ENCODE data around the gene FAU. TPM values are rescaled to one million over a fixed set of nuclear protein-coding genes. Genes with fewer than 3 reads are reported as not detected.
A peak's percentile ranks its signal among the peaks of the same experiment; 100 is the strongest.

The FAU gene
- polyA plus RNA-seq, 1 of the 3 experiments (the other 2 are of a cell fraction) = 1,210 TPM

DNA sequence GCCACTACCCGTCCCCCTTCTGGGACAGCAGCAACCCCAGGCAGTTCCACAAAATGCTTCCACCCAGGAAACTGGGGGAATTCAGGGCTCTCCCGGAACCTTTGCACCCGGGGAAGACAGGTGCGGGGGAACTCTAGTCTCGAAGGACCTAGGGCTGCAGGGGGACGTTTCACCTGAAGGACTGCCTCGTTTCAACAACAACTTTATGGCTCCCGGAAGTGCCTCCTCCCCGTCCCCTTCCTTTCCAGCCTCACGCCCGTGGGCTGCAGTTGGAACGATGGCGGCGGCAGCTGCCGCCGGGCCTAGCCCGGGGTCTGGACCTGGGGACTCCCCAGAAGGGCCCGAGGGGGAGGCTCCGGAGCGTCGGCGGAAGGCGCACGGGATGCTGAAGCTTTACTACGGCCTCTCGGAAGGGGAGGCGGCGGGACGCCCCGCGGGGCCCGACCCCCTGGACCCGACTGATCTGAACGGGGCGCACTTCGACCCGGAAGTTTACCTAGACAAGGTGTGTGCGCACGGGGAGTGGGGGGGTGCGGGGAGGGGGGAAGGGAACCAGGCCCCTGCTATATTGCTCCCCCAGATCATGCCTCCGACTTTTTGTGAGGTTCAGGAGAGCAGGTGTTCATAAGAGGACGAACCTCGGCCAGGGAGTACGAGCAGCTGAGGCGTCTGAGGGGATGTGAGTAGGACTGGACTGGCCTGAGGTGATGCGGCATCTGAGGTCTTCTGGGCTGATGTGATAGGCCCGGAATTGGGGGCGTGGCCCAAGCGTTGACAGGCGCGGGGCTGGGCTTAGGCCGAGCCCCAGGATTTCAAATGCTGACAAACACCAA, 25.7 kb downstream of the FAU start, which contains the start of gene VPS51:
TSS of gene VPS51 (plus strand) at position 241 of the 833 bp plus-strand sequence. CDS start at position 278, 37 bp downstream.
- peak; percentile 93 for DNase-seq
- H3K27me3 ChIP-seq (ENCODE audit: insufficient read depth) = no peaks in the 10 kb centered on the region
- H2AFZ ChIP-seq (ENCODE audit: low read depth) = peak within 1 kb of the TSS; percentile 98; the same call in 1 of the 2 replicates
- 2% methylated on average over 16 of the region's 52 CpGs for WGBS (ENCODE audit: low lambda C conversion rate)
- no peaks in the 10 kb centered on the region for H3K9me2 ChIP-seq
- no peaks in the 10 kb centered on the region for H4K20me1 ChIP-seq (ENCODE audit: insufficient read depth)
- peaks cover 20% of the 10 kb centered on the region for H3F3A ChIP-seq (replicated peaks; ENCODE audit: insufficient read depth)
- H3K9me3 ChIP-seq = no peaks in the 10 kb centered on the region
- H3K79me2 ChIP-seq (ENCODE audit: insufficient read depth) = peaks cover 45% of the 10 kb centered on the region
- H3K9ac ChIP-seq = peak within 1 kb of the TSS; percentile 86
- H3K27ac ChIP-seq (ENCODE audit: low read depth in 2 of 2, low read length in 1 of 2) = peak within 1 kb of the TSS; percentile 71 to 74; a peak in 3 of 4 replicates
- H3K4me1 ChIP-seq (ENCODE audit: control insufficient read depth in 1 of 2, insufficient read depth in 2 of 2, low read depth in 1 of 2, low read length in 1 of 2) = peaks cover 0 to 10% of the 10 kb centered on the region in 2 experiments; a peak in 1 of 4 replicates
- H3K4me3 ChIP-seq (ENCODE audit: low read depth in 2 of 2, low read length in 1 of 2) = peak within 1 kb of the TSS; percentile 57 to 77
- POLR2A ChIA-PET = interaction anchor here (0.6 to 1.6 kb wide), 5 partner anchors 14 to 64 kb away, joined by 3 to 10 read pairs (median 4); partner anchors contain the start of genes FAU, MRPL49 and ZNHIT2
- CTCF ChIA-PET = interaction anchor here (1.4 to 12.6 kb wide), 4 partner anchors 16 to 84 kb away, joined by 4 to 150 read pairs (median 10); partner anchors contain the start of genes TM7SF2 and ZNHIT2
- peaks cover 0 to 4% of the 10 kb centered on the region in 2 experiments for H3K36me3 ChIP-seq (replicated peaks in 1 of 2; ENCODE audit: control insufficient read depth in 1 of 2, insufficient read depth in 2 of 2, low read length in 1 of 2)
- H3K4me2 ChIP-seq = peak within 1 kb of the TSS; percentile 88
- TF ChIP-seq EP300 (IDR thresholded peaks at IDR 0.05; ENCODE audit: borderline replicate concordance in 1 of 2, low read depth in 1 of 2, low read length in 1 of 2) (peak in 1 of 2 experiments; percentile 39; a peak in 1 of 4 replicates), GATA2 (CRISPR knock-in tag; IDR thresholded peaks at IDR 0.05) (no peak), SIN3A (IDR thresholded peaks at IDR 0.05; ENCODE audit: borderline replicate concordance, low read depth, low read length) (peak; percentile 81), TEAD4 (IDR thresholded peaks at IDR 0.05; ENCODE audit: borderline replicate concordance, insufficient read depth) (no peak), CHD2 (IDR thresholded peaks at IDR 0.05; ENCODE audit: low read length, partially characterized antibody) (peak; percentile 95), FOXJ3 (CRISPR knock-in tag; IDR thresholded peaks at IDR 0.05) (peak; percentile 64; the same call in 1 of the 2 replicates), JUND (IDR thresholded peaks at IDR 0.05) (no peak), TAF1 (IDR thresholded peaks at IDR 0.05; ENCODE audit: borderline replicate concordance, low read depth, low read length) (peak; percentile 93), NFIC (IDR thresholded peaks at IDR 0.05; ENCODE audit: borderline replicate concordance) (no peak), EZH2phosphoT487 (IDR thresholded peaks at IDR 0.05; ENCODE audit: borderline replicate concordance, low read depth) (no peak), RCOR1 (IDR thresholded peaks at IDR 0.05; ENCODE audit: low read length) (peak; percentile 78; the same call in 1 of the 2 replicates), FOSL2 (IDR thresholded peaks at IDR 0.05; ENCODE audit: borderline replicate concordance, low read depth) (peak; percentile 14; the same call in 1 of the 2 replicates), MXI1 (IDR thresholded peaks at IDR 0.05; ENCODE audit: low read depth, low read length) (peak; percentile 84), ELF1 (IDR thresholded peaks at IDR 0.05) (peak; percentile 95), RAD21 (IDR thresholded peaks at IDR 0.05; ENCODE audit: low read length) (no peak), POLR2AphosphoS5 (IDR thresholded peaks at IDR 0.05; ENCODE audit: low read depth, low read length) (peak; percentile 95), TCF12 (IDR thresholded peaks at IDR 0.05) (peak; percentile 26; the same call in 1 of the 2 replicates), YY1 (IDR thresholded peaks at IDR 0.05; ENCODE audit: low read depth) (peak; percentile 89), MEF2A (IDR thresholded peaks at IDR 0.05; ENCODE audit: borderline replicate concordance, low read depth) (no peak)
- TF ChIP-seq, protein P1, sequence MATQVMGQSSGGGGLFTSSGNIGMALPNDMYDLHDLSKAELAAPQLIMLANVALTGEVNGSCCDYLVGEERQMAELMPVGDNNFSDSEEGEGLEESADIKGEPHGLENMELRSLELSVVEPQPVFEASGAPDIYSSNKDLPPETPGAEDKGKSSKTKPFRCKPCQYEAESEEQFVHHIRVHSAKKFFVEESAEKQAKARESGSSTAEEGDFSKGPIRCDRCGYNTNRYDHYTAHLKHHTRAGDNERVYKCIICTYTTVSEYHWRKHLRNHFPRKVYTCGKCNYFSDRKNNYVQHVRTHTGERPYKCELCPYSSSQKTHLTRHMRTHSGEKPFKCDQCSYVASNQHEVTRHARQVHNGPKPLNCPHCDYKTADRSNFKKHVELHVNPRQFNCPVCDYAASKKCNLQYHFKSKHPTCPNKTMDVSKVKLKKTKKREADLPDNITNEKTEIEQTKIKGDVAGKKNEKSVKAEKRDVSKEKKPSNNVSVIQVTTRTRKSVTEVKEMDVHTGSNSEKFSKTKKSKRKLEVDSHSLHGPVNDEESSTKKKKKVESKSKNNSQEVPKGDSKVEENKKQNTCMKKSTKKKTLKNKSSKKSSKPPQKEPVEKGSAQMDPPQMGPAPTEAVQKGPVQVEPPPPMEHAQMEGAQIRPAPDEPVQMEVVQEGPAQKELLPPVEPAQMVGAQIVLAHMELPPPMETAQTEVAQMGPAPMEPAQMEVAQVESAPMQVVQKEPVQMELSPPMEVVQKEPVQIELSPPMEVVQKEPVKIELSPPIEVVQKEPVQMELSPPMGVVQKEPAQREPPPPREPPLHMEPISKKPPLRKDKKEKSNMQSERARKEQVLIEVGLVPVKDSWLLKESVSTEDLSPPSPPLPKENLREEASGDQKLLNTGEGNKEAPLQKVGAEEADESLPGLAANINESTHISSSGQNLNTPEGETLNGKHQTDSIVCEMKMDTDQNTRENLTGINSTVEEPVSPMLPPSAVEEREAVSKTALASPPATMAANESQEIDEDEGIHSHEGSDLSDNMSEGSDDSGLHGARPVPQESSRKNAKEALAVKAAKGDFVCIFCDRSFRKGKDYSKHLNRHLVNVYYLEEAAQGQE (IDR thresholded peaks at IDR 0.05; ENCODE audit: low read depth, low read length) = 0 out of 2 replicates have a peak, but pooled peaks have one; percentile 45
- TF ChIP-seq, protein P2, sequence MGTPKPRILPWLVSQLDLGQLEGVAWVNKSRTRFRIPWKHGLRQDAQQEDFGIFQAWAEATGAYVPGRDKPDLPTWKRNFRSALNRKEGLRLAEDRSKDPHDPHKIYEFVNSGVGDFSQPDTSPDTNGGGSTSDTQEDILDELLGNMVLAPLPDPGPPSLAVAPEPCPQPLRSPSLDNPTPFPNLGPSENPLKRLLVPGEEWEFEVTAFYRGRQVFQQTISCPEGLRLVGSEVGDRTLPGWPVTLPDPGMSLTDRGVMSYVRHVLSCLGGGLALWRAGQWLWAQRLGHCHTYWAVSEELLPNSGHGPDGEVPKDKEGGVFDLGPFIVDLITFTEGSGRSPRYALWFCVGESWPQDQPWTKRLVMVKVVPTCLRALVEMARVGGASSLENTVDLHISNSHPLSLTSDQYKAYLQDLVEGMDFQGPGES (IDR thresholded peaks at IDR 0.05; ENCODE audit: low read depth, low read length) = no peak
- TF ChIP-seq, protein P3, sequence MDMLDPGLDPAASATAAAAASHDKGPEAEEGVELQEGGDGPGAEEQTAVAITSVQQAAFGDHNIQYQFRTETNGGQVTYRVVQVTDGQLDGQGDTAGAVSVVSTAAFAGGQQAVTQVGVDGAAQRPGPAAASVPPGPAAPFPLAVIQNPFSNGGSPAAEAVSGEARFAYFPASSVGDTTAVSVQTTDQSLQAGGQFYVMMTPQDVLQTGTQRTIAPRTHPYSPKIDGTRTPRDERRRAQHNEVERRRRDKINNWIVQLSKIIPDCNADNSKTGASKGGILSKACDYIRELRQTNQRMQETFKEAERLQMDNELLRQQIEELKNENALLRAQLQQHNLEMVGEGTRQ (IDR thresholded peaks at IDR 0.05; ENCODE audit: borderline replicate concordance, low read depth, low read length) = no peak
- TF ChIP-seq, protein P4, sequence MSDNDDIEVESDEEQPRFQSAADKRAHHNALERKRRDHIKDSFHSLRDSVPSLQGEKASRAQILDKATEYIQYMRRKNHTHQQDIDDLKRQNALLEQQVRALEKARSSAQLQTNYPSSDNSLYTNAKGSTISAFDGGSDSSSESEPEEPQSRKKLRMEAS (IDR thresholded peaks at IDR 0.05; ENCODE audit: low read depth) = peak; percentile 84
- TF ChIP-seq, protein P5, sequence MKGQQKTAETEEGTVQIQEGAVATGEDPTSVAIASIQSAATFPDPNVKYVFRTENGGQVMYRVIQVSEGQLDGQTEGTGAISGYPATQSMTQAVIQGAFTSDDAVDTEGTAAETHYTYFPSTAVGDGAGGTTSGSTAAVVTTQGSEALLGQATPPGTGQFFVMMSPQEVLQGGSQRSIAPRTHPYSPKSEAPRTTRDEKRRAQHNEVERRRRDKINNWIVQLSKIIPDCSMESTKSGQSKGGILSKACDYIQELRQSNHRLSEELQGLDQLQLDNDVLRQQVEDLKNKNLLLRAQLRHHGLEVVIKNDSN (IDR thresholded peaks at IDR 0.05; ENCODE audit: borderline replicate concordance, low read depth) = peak; percentile 52; the same call in 1 of the 2 replicates

Data from SK-N-SH (cell line).